Kidney tubule cell (primary cell): ENCODE measurements around the gene ABL2.
"Not testable (repeated sequence)": the region's sequence is repeated elsewhere in the genome, so short reads cannot be mapped to it uniquely, and the experiment has no call there.

Source experiments
- DNase-seq: peaks from one replicate; pipeline ENCODE4 v3.0.0-alpha.2; 2018; ENCODE audit warnings: low spot score

Gene ABL2

DNA sequence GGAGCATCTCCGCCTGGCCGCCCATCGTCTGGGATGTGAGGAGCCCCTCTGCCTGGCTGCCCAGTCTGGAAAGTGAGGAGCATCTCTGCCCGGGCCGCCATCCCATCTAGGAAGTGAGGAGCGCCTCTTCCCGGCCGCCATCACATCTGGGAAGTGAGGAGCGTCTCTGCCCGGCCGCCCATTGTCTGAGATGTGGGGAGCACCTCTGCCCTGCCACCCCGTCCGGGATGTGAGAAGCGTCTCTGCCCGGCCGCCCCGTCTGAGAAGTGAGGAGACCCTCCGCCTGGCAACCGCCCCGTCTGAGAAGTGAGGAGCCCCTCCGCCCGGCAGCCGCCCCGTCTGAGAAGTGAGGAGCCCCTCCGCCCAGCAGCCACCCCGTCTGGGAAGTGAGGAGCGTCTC, 94.3 kb downstream of the ABL2 start:
- not testable (repeated sequence) for DNase-seq

DNA sequence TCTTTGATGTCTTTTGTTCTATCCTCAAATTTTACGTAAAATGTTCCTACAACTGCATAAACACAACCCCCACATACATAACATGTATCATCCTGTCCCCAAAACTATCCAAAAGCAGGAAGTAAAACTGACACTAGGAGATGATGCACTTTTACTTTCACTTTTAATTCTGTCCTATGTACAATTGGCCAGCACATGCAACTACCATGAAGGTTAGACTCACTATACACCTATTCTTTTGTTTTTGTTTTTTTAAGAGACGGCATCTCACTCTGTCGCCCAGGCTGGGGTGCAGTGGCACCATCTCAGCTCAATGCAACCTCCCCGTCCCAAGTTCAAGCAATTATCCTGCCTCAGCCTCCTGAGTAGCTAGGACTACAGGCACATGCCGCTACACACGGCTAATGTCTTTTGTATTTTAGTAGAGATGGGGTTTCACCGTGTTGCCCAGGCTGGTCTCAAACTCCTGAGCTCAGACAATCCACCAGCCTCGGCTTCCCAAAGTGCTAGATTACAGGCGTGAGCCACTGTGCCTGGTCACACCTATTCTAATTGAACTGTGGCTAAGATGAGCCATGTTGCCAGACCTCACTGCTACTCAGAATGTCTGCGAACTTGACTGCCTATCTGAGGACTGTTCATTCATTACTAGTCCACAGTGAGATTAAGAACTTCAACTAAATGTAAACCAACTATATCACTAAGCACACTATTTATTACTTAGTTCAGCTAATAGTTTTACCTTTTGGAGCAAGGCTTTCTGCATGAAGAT, 99.6 kb downstream of the ABL2 start:
- peak; percentile 61 for DNase-seq

DNA sequence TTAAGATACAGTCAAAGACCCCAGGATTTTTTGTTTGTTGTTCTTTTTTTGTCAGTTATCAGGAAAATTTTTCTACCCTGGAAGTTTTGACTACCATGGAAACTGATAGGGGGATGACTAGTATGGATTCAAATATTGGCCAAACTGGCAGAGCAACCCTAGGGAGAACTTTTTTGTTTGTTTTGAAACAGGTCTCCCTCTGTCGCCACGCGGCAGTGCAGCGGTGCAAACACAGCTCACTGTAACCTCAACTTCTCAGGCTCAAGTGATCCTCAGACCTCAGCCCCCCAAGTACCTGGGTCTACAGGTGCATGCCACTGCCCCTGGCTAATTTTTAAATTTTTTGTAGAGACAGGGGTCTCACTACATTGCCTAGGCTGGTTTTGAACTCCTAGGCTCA, 101.0 kb downstream of the ABL2 start:
- peak; percentile 50 for DNase-seq

DNA sequence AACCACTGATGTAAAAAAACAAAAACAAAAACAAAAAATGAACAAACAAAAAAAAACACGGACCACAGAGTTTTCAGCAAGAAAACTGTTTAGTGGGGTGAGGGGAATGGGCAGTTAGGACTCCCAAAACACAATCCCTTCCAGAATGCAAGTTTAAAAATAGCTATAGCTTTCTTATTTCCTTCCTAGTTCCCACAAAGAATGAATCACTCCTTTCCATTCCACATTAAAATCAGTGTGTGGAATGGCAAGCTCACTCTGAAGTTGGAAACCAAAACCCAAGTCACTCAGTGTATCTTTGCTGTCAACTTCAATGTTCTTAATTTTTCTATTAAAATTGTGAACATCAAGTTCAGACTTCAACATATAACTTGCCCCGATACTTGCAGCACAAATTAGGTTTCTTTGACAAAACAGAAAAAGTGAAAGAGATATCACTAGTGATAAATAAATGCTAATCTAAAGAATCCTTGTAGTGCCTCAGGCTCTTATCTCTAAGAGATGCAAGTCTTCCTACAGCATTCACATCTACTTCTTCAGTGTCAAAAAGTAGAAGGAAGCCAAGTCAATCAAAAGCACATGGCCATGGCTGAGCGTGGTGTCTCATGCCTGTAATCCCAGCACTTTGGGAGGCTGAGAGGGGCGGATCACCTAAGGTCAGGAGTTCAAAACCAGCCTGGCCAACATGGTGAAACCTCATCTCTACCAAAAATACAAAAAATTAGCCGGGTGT, 102.1 kb downstream of the ABL2 start:
- DNase-seq: peak; percentile 59

DNA sequence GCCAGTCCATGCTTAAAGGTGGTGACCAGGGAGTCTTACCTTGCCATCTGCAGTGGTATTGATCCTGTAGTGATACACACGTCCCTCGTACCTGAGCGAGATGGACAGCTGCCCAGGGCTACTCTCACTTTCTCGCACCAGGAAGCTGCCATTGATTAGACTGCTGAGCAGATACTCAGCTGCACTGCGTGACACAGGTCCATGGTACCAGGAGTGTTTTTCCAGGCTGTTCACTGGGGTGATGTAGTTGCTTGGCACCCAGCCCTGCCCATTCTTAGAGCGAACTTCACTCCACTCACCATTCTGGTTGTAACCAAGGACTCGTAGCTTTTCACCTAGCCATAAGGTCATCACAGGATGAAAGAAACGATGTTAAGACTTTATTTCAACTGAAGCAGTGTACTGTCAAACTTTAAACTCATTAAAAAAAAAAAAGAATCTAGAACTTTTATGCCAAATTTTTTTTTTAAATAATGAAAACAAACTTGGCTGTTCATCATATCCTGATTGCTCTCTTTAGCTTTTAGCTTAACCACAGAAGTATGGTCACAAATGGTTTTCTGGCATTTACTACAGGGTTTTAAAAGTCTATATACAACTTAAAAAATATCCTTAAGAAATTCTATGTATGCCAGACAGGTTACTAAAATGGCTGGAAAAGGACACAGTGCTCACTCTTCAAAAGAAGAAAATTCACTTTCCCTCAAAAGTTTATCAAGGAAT, 103.0 kb downstream of the ABL2 start:
- peak; percentile 79 for DNase-seq

DNA sequence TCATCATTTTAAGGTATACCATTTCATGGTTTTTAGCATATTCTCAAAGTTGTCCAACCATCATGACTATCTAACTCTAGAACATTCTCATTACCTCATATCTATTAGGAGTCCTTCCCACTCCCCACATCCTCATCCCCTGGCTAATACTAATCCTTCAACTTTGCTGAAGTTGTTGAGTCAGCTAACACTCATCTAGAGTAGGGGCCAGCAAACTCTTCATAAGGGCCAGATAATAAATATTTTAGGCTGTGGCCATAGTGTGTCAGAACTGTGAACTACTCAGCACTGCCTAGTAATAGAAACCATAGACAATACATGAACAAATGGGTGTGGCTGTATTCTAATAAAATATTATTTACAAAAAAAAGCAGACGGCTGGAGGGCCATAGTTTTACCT, 104.6 kb downstream of the ABL2 start:
- peak; percentile 75 for DNase-seq

DNA sequence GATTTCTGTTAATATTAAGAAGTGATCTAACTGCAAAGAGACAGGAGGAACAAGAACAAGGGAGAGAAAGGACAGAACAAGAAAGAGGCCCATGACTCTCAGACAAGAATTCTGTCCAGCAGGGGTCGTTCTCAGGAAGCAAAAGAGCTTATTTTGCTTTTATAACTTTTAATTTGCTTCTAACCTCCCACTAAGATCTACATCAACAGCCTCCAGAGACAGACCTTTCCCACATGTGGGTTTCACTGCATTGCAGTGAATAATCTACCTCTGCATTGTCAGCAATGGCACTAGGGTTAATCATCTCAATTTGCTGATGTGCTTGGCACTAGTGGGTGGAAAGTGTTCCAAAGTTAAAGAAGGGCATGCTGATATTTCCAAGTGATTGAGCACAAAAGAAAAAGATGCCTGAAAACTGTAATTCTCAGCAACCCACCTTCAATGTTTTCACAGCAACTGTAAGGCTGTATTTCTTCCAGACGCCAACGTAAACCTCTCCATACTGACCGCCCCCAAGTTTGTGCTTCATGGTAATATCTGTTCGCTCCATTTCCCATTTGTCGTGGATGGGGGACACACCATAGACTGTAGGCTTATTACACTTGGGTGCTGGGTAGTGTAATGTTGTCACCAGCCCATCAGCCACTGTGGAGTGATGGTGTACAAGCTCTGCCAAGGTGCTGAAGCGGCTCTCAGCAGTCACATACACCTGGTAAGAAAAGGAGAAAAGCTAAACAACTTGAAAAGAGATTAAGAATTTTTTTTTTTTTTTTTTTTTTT, 108.1 kb downstream of the ABL2 start:
- DNase-seq: peak; percentile 53

DNA sequence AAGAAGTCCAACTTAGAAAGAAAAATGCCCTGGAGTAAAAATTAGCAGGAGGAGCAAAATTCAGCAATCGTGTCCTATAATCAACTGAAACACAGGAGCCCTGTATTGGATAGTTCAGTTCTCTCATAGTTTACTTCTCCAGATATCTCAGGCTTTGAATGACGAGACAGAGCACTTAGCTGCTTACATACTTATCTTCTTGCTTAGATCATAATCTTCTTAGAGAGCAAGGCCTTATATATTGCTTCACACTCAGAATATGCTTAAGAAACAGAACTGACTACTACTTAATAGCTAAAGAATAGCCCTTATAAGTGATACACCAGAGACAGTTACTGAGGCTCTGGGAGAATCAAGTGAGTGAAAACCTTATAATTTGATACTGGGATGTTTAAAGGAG, 108.7 kb downstream of the ABL2 start:
- no peak for DNase-seq

DNA sequence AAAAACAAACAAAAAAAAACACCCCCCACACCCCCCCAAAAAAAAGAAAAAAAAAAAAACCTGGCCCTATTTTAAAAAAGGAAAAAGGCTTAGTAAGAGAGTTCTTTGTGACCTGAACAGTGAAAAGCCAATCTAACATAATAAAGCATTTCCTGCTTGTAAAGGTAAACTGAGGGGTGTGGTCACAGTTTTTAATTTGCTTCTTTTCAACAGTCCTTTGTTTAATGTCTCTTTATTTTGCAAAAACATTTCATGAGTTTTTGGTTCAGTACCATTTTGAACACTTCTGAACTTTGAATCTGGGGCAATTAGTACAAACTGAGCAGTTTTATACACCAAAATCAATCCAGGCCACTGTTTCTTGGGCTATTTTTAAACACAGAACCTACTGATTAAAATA, 110.0 kb downstream of the ABL2 start:
- no peak for DNase-seq

DNA sequence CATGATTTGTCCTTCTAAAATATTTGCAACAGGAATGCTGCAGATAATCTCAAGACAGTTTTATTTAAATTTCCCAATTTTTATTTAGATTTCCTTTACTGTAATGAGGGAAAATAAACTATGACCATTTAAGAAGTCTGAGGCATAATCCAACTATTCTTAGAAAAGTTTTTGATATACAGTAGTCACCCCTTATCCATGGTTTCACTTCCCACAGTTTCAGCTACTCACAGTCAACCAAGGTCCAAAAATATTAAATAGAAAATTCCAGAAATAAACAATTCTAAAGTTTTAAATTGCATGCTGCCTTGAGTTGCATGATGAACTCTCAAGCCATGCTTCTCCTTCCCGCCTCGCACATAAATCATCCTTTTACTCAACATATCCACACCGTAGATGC, 114.3 kb downstream of the ABL2 start:
- DNase-seq: no peak

DNA sequence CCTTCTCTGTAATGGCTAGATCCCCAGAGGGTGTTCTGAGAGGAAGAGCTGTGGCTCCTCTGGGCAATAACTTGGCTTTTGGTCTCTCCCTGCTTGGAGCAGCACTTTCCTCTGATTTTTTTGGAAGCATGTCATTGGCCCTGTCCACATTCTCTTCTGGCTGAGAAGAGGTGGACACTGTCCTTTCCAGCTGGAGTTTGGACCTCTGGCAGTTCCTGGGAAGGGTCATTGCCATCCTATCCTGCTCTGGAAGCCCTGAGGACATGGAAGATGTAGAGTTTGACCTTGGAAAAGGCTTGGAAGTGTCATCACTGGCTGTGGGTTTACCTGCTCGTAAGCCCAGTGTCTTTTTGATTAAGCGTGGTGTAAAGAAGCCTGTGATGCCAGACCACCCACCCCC, 120.8 kb downstream of the ABL2 start:
- DNase-seq: no peak

DNA sequence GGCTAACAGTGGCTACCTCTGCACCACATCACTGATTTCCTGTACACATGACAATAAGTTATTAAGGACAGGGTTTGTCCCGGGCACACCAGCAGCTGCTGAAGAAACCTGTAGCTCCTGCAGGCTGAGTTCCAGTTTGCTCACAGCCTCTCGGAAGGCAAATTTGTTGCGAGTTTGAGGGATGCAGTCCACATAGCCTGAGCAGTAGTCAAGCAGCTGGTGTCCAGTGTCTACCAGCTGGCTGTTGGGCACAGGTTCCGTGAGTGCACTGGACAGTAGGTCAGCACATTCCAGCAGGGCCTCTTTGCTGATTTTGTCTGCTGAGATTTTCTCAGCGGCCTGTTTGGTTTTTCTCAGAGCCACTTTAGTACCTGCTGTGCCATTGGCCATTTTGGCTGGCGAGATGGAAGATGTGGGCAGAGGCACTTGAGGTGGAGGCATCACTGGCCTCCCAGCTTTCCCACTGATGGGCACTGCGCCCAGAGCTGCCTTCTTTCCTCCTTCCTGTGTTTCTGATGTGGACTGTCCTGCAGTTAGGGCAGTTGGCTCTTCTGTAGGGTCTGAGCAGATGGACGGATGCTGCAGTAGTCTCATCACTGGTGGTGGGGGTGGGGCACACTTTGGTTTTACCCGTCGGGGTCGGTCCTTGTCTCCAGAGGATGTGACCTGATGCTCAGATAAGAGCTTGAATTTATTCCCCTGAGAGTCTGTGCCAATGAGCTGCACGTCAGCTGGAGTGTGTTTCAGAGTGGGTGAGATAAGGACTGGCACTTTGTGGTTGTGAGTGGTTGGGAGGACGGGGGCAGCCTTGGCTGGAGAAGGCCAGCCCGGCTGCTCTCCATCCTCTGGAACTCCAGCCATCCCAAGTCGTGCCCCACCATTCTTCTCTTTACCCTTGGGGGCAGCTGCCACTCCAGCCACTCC, 121.5 kb downstream of the ABL2 start:
- no peak for DNase-seq

DNA sequence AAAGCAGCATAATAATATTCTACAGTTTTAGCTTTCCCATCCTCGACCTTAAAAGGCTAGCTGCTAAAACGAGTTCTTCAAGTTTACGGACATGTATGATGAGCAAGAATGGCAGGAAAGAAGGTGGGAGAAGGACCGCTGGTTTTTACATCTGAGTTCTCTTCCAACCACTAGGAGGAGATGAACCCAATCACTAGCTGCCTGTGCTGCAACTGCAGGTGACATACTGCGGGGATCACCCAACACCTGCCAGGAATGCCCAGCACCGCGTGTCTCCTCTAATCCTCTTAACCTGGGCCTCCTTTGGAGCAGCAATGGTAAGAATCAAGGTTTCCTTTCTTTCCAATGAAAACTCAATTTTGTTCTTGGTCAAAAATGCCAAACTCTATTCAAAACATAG, 124.1 kb downstream of the ABL2 start:
- peak; percentile 49 for DNase-seq

DNA sequence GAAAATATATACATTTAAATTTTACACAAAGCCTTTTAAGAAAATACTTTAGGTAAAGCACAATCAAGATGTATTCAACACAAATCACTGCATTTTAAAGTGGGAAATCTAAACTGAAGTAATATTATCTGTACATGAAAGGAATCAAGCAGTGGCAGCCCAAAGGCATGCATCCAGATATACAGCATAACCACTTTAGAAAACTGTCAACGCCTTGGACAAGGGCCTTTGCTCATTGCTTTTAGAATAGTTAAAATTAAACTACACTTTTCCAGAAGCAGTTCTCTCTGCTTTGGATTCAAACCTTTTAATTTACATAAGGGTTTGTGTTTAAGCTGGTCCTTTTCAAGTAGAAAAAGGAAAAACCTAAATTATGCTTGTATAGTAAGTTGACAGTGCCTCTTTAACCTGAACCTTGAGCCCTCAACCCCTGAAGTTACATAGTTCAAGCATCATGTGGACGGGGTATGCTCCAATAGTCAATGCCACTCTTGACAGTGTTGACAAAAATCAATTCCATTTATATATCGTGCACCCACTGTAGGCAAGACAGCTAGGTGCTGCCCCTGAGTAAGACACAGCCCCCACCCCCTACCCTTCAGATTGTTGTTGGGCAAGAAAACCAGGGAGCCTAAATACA, 124.7 kb downstream of the ABL2 start:
- DNase-seq: no peak

DNA sequence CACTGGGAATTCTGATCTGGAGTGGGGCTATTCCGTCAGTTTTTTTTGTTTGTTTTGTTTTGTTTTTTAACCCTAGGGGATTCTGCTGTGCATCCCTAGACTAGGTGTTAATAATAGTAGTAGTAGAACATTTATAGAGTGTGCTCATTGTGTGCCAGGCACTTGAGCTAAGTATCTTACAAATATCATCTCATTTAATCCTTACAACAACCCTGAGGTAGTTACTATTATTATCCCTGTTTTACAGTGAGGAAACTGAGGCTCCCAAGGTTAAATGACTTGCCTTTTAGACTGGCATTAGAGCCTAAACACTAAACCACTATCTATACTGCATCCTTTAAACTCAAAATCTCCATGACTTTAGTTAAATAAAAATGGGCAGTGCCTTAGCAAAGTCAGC, 125.5 kb downstream of the ABL2 start:
- no peak for DNase-seq

DNA sequence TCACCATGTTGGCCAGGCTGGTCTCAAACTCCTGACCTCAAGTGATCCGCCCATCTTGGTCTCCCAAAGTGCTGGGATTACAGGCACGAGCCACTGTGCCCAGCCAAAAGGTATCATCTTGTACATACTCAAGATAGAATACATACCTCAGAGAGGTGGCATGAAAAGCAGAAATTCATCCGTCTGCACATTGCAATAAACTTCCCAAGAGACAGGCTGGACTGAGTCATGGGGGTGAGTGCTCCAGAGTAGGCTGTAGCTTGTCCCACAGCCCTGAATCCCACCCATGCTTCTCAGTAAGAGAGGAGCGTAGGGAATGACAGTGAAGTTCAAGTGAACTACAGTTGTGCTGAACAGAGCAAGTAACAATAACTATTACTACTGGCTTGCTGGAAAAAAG, 127.9 kb downstream of the ABL2 start:
- DNase-seq: no peak

DNA sequence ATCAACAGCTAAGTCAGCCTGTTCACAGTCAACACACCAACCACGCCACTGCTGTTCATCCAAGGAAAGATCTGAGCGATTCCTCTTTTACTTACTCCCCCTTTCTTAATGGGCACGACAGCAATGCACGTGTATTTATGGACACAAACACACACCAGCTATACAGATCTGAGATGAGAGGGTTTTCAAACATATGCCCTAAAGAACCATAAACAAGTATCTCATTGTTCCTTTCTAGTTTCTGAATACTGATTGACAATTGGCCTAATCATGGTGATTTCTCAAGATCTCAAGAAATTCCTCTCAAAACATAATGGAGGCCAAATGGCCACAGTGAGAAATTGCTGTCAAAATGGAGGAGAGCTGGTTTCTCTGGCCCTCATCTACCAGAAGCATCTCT, 129.6 kb downstream of the ABL2 start:
- no peak for DNase-seq

DNA sequence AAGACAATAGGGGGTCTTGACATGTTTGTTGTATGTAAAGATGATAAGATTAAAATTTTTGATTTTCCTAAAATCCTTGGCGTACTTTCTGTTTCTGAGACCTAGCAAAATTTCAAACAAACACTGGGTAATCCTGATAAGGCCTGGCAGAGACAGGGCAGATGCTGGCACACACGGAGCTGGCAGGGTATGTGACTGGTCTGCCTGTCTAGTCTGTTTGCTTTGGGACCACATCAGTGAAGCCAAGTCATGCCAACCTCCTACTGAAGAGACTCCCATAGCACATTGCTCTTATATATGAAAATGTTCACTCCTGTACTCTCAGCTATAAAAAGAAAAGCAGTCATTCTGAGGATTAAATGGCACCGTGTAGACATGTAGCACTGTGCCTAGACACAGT, 133.6 kb downstream of the ABL2 start:
- no peak for DNase-seq

DNA sequence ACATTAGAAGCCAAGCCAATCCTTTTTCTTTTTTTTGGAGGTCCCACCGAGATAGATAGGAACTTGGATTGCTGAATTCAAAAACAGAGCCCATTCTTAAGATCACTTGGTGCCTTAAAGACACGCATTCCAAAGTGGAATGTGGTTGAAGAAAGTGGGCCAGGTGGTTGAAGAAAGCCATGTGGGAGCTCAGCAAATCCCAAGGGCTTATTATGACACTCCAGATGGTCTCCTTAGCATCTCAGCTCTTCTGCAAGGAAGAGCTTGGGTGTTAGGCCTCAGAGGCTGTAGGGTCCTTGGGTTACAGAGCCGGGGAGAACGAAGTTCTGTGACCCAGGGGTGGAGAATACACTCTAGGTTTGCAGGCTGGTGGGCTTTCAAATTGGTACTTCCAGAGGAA, 134.1 kb downstream of the ABL2 start:
- no peak for DNase-seq

DNA sequence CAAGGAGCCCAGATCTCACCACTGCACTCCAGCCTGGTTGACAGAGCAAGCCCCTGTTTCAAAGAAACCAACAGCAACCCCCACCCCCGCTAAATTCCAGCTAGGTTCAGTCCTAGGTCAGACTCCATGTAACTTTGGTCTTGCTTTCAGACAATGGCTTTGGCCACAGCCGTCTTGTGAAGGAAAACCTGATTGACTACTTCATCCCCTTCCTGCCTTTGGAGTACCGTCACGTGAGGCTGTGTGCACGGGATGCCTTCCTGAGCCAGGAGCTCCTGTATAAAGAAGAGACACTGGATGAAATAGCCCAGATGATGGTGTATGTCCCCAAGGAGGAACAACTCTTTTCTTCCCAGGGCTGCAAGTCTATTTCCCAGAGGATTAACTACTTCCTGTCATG, 134.7 kb downstream of the ABL2 start:
- no peak for DNase-seq
